Body of pancreas (tissue), 4 donors: Measurements from ENCODE around the gene GABRG3.

Experiments
- POLR2A ChIP-seq, 3 donors: fragments of 450-650 bp; IDR thresholded peaks; one replicate each; pipeline ENCODE4 v1.6.1; 2016; ENCODE audit warnings: antibody characterized with exemption in 3 of 3, mild to moderate bottlenecking in 2 of 3
- TF ChIP-seq, protein P1 (sequence below), 7 experiments: fragments of 450-650 bp in 4 of 7; fragments of 200-600 bp in 3 of 7; sonication (generic) in 3 of 7; IDR thresholded peaks; one replicate each; pipeline ENCODE4 v1.5.1; 2016 to 2019; ENCODE audit warnings: antibody characterized with exemption in 7 of 7

DNA sequence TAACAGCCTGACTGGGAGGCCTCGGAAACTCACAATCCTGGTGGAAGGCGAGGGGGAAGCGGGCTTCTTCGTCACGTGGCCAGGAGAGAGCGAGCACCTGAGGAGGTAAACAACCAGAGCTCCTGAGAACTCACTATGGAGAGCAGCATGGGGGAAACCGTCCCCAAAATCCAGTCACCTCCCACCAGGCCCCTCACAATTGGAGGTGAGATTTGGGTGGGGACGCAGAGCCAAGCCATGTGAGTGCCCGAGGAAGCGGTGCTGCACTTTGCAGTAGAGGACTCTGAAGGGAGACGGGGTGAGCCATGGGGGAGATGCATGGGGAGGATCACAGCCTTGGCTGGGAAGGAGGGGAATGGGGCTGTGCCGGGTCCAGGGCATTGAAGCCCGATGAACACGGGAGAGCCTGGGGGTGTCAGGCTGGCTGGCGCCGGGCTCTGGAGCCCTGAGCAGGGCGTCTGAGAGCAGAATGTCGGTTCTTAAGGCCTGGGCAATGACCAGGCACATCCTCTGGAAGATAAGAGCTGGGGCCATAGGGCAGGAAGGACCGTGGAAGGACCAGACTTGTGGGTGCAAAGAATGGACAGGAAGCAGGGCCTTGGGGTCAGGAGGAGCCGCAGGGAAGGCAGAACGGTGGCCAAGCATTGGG lies 117.7 kb downstream of the GABRG3 start:
- TF ChIP-seq POLR2A (IDR thresholded peaks at IDR 0.05), result no peak
- TF ChIP-seq, protein P1, sequence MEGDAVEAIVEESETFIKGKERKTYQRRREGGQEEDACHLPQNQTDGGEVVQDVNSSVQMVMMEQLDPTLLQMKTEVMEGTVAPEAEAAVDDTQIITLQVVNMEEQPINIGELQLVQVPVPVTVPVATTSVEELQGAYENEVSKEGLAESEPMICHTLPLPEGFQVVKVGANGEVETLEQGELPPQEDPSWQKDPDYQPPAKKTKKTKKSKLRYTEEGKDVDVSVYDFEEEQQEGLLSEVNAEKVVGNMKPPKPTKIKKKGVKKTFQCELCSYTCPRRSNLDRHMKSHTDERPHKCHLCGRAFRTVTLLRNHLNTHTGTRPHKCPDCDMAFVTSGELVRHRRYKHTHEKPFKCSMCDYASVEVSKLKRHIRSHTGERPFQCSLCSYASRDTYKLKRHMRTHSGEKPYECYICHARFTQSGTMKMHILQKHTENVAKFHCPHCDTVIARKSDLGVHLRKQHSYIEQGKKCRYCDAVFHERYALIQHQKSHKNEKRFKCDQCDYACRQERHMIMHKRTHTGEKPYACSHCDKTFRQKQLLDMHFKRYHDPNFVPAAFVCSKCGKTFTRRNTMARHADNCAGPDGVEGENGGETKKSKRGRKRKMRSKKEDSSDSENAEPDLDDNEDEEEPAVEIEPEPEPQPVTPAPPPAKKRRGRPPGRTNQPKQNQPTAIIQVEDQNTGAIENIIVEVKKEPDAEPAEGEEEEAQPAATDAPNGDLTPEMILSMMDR (IDR thresholded peaks at IDR 0.05), result no peak
